Right lung (tissue), 10 donors: ENCODE measurements around the gene KPNA6. TPM values are rescaled to one million over a fixed set of nuclear protein-coding genes. Genes with fewer than 3 reads are reported as not detected.
"Not testable (repeated sequence)": the region's sequence is repeated elsewhere in the genome, so short reads cannot be mapped to it uniquely, and the experiment has no call there.

Experiments
- DNase-seq, 2 donors: peaks; one replicate each; pipeline ENCODE4 v3.0.0-alpha.2; 2013
- long read RNA-seq, 8 donors: transcript quantifications; one replicate each; lab custom pipeline, GENCODE V29; 2026
- polyA plus RNA-seq, 5 donors: library from polyadenylated mRNA; unstranded; fragments of 120-200 nt; gene quantifications; one replicate each; pipeline versions ENCODE4 v1.2.1 to v1.2.3, GENCODE V29; 2013; ENCODE audit warnings: inconsistent platforms in 1 of 5, low replicate concordance in 1 of 5; ENCODE audit not compliant: insufficient read length in 5 of 5, insufficient read depth in 1 of 5

Gene KPNA6
- polyA plus RNA-seq: 10 to 100 TPM; 28.0 to 39.1 (median 35.5) TPM
- long read RNA-seq, donor 1, full-length matches to known transcripts: 4 of 4 reads
- long read RNA-seq, donor 1, partial matches to known transcripts: 0 of 4 reads
- long read RNA-seq, donor 1, other reads (novel, unspliced or antisense): 0 of 4 reads
- long read RNA-seq, donor 2, full-length matches to known transcripts: 2 of 2 reads
- long read RNA-seq, donor 2, partial matches to known transcripts: 0 of 2 reads
- long read RNA-seq, donor 2, other reads (novel, unspliced or antisense): 0 of 2 reads
- long read RNA-seq, donor 3, full-length matches to known transcripts: 3 of 3 reads
- long read RNA-seq, donor 3, partial matches to known transcripts: 0 of 3 reads
- long read RNA-seq, donor 3, other reads (novel, unspliced or antisense): 0 of 3 reads
- long read RNA-seq, donor 4, full-length matches to known transcripts: 1 of 1 reads
- long read RNA-seq, donor 4, partial matches to known transcripts: 0 of 1 reads
- long read RNA-seq, donor 4, other reads (novel, unspliced or antisense): 0 of 1 reads
- long read RNA-seq, donor 5, full-length matches to known transcripts: 5 of 5 reads
- long read RNA-seq, donor 5, partial matches to known transcripts: 0 of 5 reads
- long read RNA-seq, donor 5, other reads (novel, unspliced or antisense): 0 of 5 reads
- long read RNA-seq, donor 6, full-length matches to known transcripts: 10 of 10 reads
- long read RNA-seq, donor 6, partial matches to known transcripts: 0 of 10 reads
- long read RNA-seq, donor 6, other reads (novel, unspliced or antisense): 0 of 10 reads
- long read RNA-seq, donor 7, full-length matches to known transcripts: 4 of 4 reads
- long read RNA-seq, donor 7, partial matches to known transcripts: 0 of 4 reads
- long read RNA-seq, donor 7, other reads (novel, unspliced or antisense): 0 of 4 reads
- long read RNA-seq, donor 8, full-length matches to known transcripts: 5 of 5 reads
- long read RNA-seq, donor 8, partial matches to known transcripts: 0 of 5 reads
- long read RNA-seq, donor 8, other reads (novel, unspliced or antisense): 0 of 5 reads

GRCh38 chr1:32107742-32108661 lies at the start of gene KPNA6:
Gene KPNA6 (plus strand): TSS chr1:32108056. CDS start chr1:32108131, 75 bp downstream.
- peak; percentile 92 to 94 for DNase-seq

GRCh38 chr1:32060914-32061313 lies 46.9 kb upstream of the KPNA6 start:
- DNase-seq: no peak

- DNase-seq: no peak
Observed at GRCh38 chr1:32062867-32063230, 45.0 kb upstream of the KPNA6 start.

- DNase-seq: peak; percentile 36 to 40
Observed at GRCh38 chr1:32063261-32063681, 44.6 kb upstream of the KPNA6 start.

GRCh38 chr1:32065613-32066488 lies 42.0 kb upstream of the KPNA6 start:
- DNase-seq: not testable (repeated sequence)

GRCh38 chr1:32066489-32066873 lies 41.4 kb upstream of the KPNA6 start:
- DNase-seq: peak; percentile 73 to 79

- DNase-seq: no peak
Observed at GRCh38 chr1:32068957-32069588, 38.8 kb upstream of the KPNA6 start.

GRCh38 chr1:32071758-32072621 lies 35.9 kb upstream of the KPNA6 start:
- no peak for DNase-seq

GRCh38 chr1:32072622-32073298 lies 35.1 kb upstream of the KPNA6 start, which contains the start of gene TMEM39B:
Gene TMEM39B (plus strand): TSS chr1:32072939. CDS start chr1:32073048, 109 bp downstream.
- DNase-seq: peak; percentile 96 to 98

- DNase-seq: no peak
Observed at GRCh38 chr1:32073299-32074229, 34.3 kb upstream of the KPNA6 start.

GRCh38 chr1:32074841-32075240 lies 33.0 kb upstream of the KPNA6 start:
- no peak for DNase-seq

GRCh38 chr1:32077451-32077850 lies 30.4 kb upstream of the KPNA6 start:
- DNase-seq: no peak

GRCh38 chr1:32082022-32082421 lies 25.8 kb upstream of the KPNA6 start:
- no peak for DNase-seq

GRCh38 chr1:32086381-32086780 lies 21.5 kb upstream of the KPNA6 start:
- DNase-seq: not testable (repeated sequence)

- DNase-seq: no peak
Observed at GRCh38 chr1:32091176-32091575, 16.7 kb upstream of the KPNA6 start.

GRCh38 chr1:32091591-32091990 lies 16.3 kb upstream of the KPNA6 start:
- DNase-seq: no peak
